Heart right ventricle (tissue), 16 donors: ENCODE data around the gene ANKIB1. TPM values are rescaled to one million over a fixed set of nuclear protein-coding genes. Genes with fewer than 3 reads are reported as not detected.

Experiments
- ATAC-seq, 8 donors: fragments of 200-7000 bp; cut with Tn5 transposase; one replicate each; pipeline ENCODE4 v1.9.1; 2020; ENCODE audit warnings: mild to moderate bottlenecking in 8 of 8, moderate library complexity in 8 of 8, moderate number of reproducible peaks in 1 of 8
- DNase-seq, 2 donors: peaks; one replicate each; pipeline ENCODE4 v3.0.0-alpha.2; 2020
- H3K27ac ChIP-seq, 10 donors: fragments of 200-600 bp; sonication (generic) in 2 of 10; one replicate each; pipeline versions ENCODE4 v1.5.0 to v1.8.0; 2020 to 2022; ENCODE audit warnings: mild to moderate bottlenecking in 3 of 10
- H3K27me3 ChIP-seq, 7 donors: fragments of 200-600 bp; one replicate each; pipeline ENCODE4 v1.8.0; 2021 to 2022; ENCODE audit warnings: mild to moderate bottlenecking in 2 of 7
- H3K36me3 ChIP-seq, 9 donors: fragments of 200-600 bp; sonication (generic) in 1 of 9; one replicate each; pipeline versions ENCODE4 v1.5.0 to v1.8.0; 2020 to 2022; ENCODE audit warnings: mild to moderate bottlenecking in 2 of 9
- H3K4me1 ChIP-seq, 9 donors: fragments of 200-600 bp; sonication (generic) in 1 of 9; one replicate each; pipeline versions ENCODE4 v1.5.0 to v1.8.0; 2020 to 2022; ENCODE audit warnings: mild to moderate bottlenecking in 4 of 9
- H3K4me3 ChIP-seq, 10 donors: fragments of 200-600 bp; sonication (generic) in 2 of 10; one replicate each; pipeline versions ENCODE4 v1.5.0 to v1.8.0; 2020 to 2022; ENCODE audit warnings: mild to moderate bottlenecking in 7 of 10, moderate library complexity in 2 of 10
- H3K9me3 ChIP-seq, 11 donors: fragments of 200-600 bp in 10 of 11; sonication (generic) in 2 of 11; one replicate each; pipeline versions ENCODE4 v1.5.0 to v1.8.0; 2013 to 2022; ENCODE audit warnings: mild to moderate bottlenecking in 2 of 11, control low read depth in 1 of 11, moderate library complexity in 1 of 11
- CTCF ChIP-seq, 9 donors: fragments of 200-600 bp; sonication (generic) in 2 of 9; IDR thresholded peaks; one replicate each; pipeline versions ENCODE4 v1.5.0 to v1.8.0; 2021 to 2022; ENCODE audit warnings: antibody characterized with exemption in 9 of 9, mild to moderate bottlenecking in 5 of 9, moderate library complexity in 1 of 9
- WGBS, 2 donors: extraction: QIAGEN DNeasy Blood & Tissue Kit; methylation state at CpG; one replicate each; pipeline ENCODE4 v1.1.7; 2013; ENCODE audit warnings: inconsistent platforms in 1 of 2; 5-methylcytosine and 5-hydroxymethylcytosine counted together
- intact Hi-C, 10 donors: fragments of 100-400 bp; cut with DNase I; formaldehyde crosslinking; loops; one replicate each; pipeline versions ENCODE4 v1.11.1 to v1.14.2; 2022
- polyA plus RNA-seq, 2 donors: library from polyadenylated mRNA; stranded (reverse); fragments of 200-250 nt; gene quantifications; one replicate each; pipeline ENCODE4 v1.2.3, GENCODE V29; 2013
- total RNA-seq, 10 donors: library from RNA; stranded (reverse); fragmentation: NEBNext Ultra II Directional in 3 of 10; extraction: Animal tissue kit (Norgen Biotek cat#: 25700) in 3 of 10; gene quantifications; one replicate each; pipeline versions ENCODE4 v1.2.1 to v1.2.4, GENCODE V29; 2021 to 2023
- donor health status: Arrhythmogenic right ventricular cardiomyopathy.
- donor health status: ischemic (EF 13 %, LVEDD 7.1; RV severe dilation, severe dysfunction).
- donor health status: healthy with polysubstance abuse.
- donor health status: DM: no; HTN: yes; CAD: no.
- donor health status: DM: no; HTN: no; CAD: no.
- donor health status: ischemic (EF 25% LVEDD 6.9; RV normal size, moderate dysfunction).
- donor health status: ischemic (EF 25% LVEDD 5.7; RV mildly dilated, moderate dysfunction).
- donor health status: healthy.
- donor health status: DM: yes; HTN: yes; CAD: no.
- donor health status: Ischemic cardiomyopathy.
- donor health status: ischemic (EF 35%, LVEDD 5.7; RV mildly dilated, moderate dysfunction).
- donor health status: nonischemic (EF 11% LVEDD 7.7; RV severe dilation, severe dysfunction).
- donor health status: DM: yes; HTN: yes; CAD: no.
- donor health status: PGD.
- donor health status: ischemic (EF 29% LVEDD 5.4; RV normal size, mild dysfunction).
- donor health status: nonischemic (EF 23%, LVEDD 6.1; RV moderate dilation, normal function).

The ANKIB1 gene
- total and polyA plus RNA-seq, 12 donors = 5.5 to 71.0 (median 41.1) TPM

DNA sequence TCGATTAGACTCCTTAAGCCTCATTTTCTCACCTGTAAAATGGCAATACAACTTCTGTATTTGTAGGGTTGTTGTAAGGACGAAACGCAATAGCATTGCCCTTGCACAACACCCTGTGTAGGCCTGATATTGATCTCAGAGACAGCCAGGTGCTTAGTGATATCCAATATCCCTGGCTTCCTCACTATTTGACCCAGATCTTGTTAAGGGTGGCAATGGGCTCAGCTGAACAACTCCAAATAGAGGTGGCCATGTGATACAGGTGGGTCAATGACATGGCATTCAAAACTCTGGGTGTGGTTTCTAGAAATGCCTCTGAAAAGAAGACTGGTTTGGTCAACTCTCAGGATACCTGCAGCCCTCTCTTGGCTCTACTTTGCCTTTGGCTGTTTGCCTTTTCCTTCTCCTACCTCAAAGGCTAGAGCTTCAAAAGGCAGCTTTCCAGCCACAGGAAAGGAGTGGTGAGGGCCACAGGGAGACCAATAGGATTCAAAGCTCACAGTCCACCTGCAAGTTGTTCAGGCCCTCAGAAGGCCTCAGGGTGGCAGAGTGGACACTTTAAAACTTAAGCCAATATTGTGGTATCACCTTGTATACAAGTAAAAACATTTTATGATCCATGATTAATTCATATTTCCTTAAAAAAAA lies 186.6 kb downstream of the ANKIB1 start:
- no peak for ATAC-seq

GRCh38 chr7:92433019-92433418 lies 187.2 kb downstream of the ANKIB1 start:
- Histone ChIP-seq H3K4me3 (no peak overlapping the region), H3K27me3 (peaks cover 0 to 4% (median 0%) of the 10 kb centered on the region in 7 donors), H3K9me3 (no peaks in the 10 kb centered on the region), H3K4me1 (no peaks in the 10 kb centered on the region), H3K27ac (no peak overlapping the region), H3K36me3 (no peaks in the 10 kb centered on the region)
- no peak for ATAC-seq
- no peak for DNase-seq
- TF ChIP-seq CTCF (IDR thresholded peaks at IDR 0.05) = no peak
- WGBS, 2 donors = 93 to 95% methylated on average over 8 of the region's 8 CpGs
- intact Hi-C loops = no loop called here

More for the DNA sequence above, 186.6 kb downstream of the ANKIB1 start:
- Histone ChIP-seq H3K36me3 (no peaks in the 10 kb centered on the region), H3K27ac (no peak overlapping the region), H3K4me3 (no peak overlapping the region), H3K4me1 (no peaks in the 10 kb centered on the region), H3K9me3 (no peaks in the 10 kb centered on the region), H3K27me3 (peaks cover 0 to 4% (median 0%) of the 10 kb centered on the region in 7 donors)
- DNase-seq = no peak
- WGBS, 2 donors = 76 to 97% methylated on average over 3 of the region's 3 CpGs
- no peak for TF ChIP-seq CTCF (IDR thresholded peaks at IDR 0.05)
- intact Hi-C loops = no loop called here

GRCh38 chr7:92435542-92435941 lies 189.8 kb downstream of the ANKIB1 start:
- peaks cover 0 to 4% (median 0%) of the 10 kb centered on the region in 7 donors for H3K27me3 ChIP-seq
- no peaks in the 10 kb centered on the region for H3K9me3 ChIP-seq
- no peak for TF ChIP-seq CTCF (IDR thresholded peaks at IDR 0.05)
- no peak for DNase-seq
- no peak overlapping the region for H3K27ac ChIP-seq
- intact Hi-C loops = no loop called here
- H3K4me3 ChIP-seq = no peak overlapping the region
- 96% methylated on average over 2 of the region's 2 CpGs for WGBS, 2 donors
- H3K4me1 ChIP-seq = no peaks in the 10 kb centered on the region
- no peak for ATAC-seq
- no peaks in the 10 kb centered on the region for H3K36me3 ChIP-seq

DNA sequence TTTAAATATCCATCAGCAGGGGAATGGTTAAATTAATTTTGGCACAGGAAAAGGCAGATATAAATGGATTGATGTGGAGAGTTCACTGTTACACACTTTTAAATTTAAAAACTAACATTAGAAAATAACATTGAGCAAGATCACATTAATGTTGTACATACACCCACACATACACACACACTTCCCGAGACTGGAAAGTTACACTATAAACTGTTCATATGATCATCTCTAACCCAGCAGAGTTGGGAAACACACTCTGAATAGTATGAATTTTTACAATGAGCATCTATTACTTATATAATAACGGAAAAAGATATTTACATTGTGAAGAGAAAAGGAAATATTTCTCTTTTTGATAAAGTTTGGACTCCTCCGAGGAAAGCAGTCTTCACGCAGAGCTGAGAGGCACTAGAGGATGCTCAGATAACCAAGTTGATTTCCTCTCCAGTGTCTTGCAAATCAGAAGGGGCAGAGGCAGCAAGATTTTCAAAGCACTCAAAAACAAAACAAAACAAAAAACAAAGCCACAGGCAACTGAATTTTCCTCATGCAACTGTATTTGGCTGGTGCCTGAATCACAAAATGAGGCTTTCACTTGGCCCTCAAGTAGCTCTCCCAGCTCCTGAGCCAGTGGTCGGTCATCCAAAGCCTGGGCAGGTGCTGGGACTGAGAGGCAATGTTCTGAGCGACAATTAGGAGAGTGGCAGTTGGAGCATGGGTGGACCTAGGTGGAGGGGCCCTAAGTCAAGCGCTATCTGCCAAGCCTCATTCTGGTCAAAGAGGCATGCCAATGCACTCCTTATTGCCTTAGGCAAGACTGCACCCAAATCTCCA lies 191.1 kb downstream of the ANKIB1 start:
- no peaks in the 10 kb centered on the region for H3K9me3 ChIP-seq
- no peaks in the 10 kb centered on the region for H3K4me1 ChIP-seq
- intact Hi-C loops = no loop called here
- H3K4me3 ChIP-seq = no peak overlapping the region
- no peak for DNase-seq
- WGBS, 2 donors = 62 to 70% methylated on average over 7 of the region's 7 CpGs
- ATAC-seq = no peak
- TF ChIP-seq CTCF (IDR thresholded peaks at IDR 0.05) = no peak
- peaks cover 0 to 4% (median 0%) of the 10 kb centered on the region in 7 donors for H3K27me3 ChIP-seq
- H3K36me3 ChIP-seq = no peaks in the 10 kb centered on the region
- H3K27ac ChIP-seq = no peak overlapping the region
